ENCODE data around the gene FBXO30.

FBXO30 gene, protein sequence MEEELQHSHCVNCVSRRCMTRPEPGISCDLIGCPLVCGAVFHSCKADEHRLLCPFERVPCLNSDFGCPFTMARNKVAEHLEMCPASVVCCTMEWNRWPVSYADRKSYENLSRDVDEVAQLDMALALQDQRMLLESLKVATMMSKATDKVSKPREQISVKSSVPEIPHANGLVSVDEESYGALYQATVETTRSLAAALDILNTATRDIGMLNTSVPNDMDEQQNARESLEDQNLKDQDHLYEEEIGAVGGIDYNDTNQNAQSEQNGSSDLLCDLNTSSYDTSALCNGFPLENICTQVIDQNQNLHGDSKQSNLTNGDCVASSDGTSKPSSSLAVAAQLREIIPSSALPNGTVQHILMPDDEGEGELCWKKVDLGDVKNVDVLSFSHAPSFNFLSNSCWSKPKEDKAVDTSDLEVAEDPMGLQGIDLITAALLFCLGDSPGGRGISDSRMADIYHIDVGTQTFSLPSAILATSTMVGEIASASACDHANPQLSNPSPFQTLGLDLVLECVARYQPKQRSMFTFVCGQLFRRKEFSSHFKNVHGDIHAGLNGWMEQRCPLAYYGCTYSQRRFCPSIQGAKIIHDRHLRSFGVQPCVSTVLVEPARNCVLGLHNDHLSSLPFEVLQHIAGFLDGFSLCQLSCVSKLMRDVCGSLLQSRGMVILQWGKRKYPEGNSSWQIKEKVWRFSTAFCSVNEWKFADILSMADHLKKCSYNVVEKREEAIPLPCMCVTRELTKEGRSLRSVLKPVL

DNA sequence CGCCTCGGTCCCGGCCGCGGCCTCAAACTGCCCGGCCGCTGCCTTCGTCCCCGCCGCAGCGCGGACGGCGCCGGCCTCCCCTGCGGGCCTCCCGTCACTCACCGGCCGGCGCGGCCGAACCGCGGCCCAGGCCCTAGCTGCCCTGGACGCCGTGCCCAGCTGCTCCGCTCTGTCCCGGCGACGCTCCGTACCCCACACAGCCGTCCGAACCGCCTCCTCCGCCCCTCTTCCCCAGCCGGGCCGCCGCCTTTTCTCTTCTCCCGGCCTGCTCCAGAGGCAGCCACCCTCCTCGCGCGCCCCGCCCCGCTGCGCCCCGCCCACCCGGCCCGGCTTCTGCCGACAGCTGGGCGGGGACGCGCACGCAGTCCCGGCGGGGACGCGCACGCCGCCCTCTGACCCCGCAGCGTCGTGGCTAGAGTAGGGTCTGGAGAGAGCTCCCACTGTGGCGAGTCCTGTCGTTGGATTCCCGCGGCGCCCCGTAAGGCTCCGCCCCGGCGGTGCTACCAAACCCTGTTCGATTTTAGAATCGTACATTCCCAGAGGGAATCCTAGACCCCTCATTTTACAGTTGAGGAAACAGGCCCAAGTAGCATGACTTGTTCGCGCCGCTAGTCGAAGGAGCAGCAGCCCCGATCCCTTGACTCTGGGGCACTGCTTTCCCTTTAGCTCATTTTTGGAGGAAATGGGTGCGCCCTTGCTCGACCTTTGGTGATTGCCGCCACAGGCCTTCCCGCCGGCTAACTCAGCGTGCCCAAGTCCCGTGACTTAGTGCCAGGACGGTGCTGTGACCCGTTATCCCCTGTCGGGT lies at the start of gene FBXO30:
TSS of gene FBXO30 (minus strand) at position 295 of the 808 bp plus-strand sequence. CDS start 8,390 bp downstream, outside the sequence.
- TF ChIP-seq TEAD4 (IDR thresholded peaks at IDR 0.05): no peak
- no peak for TF ChIP-seq CEBPB (IDR thresholded peaks at IDR 0.05)
- TF ChIP-seq EP300 (IDR thresholded peaks at IDR 0.05; ENCODE audit: borderline replicate concordance): no peak
- no peak for TF ChIP-seq FOXM1 (IDR thresholded peaks at IDR 0.05; ENCODE audit: borderline replicate concordance, low read depth)
- TF ChIP-seq YY1 (IDR thresholded peaks at IDR 0.05; ENCODE audit: low read depth): no peak
- TF ChIP-seq TCF12 (IDR thresholded peaks at IDR 0.05; ENCODE audit: low read depth): peak; percentile 13; the same call in 1 of the 2 replicates
- TF ChIP-seq, protein P1, sequence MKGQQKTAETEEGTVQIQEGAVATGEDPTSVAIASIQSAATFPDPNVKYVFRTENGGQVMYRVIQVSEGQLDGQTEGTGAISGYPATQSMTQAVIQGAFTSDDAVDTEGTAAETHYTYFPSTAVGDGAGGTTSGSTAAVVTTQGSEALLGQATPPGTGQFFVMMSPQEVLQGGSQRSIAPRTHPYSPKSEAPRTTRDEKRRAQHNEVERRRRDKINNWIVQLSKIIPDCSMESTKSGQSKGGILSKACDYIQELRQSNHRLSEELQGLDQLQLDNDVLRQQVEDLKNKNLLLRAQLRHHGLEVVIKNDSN (IDR thresholded peaks at IDR 0.05): no peak
- TF ChIP-seq MAX (IDR thresholded peaks at IDR 0.05): peak; percentile 69
- TF ChIP-seq RAD21 (IDR thresholded peaks at IDR 0.05; ENCODE audit: low read depth): no peak
- TF ChIP-seq CREB1 (IDR thresholded peaks at IDR 0.05; ENCODE audit: low read depth): 0 out of 2 replicates have a peak, but pooled peaks have one; percentile 20
- peak; percentile 70 for TF ChIP-seq TAF1 (IDR thresholded peaks at IDR 0.05; ENCODE audit: low read depth)
- TF ChIP-seq ZBTB7A (IDR thresholded peaks at IDR 0.05; ENCODE audit: low read depth): no peak; the same call in 1 of the 2 replicates
- TF ChIP-seq REST (IDR thresholded peaks at IDR 0.05; ENCODE audit: low read depth): no peak
- TF ChIP-seq NFIC (IDR thresholded peaks at IDR 0.05): no peak
- peak; percentile 29; the same call in 1 of the 2 replicates for TF ChIP-seq EGR1 (IDR thresholded peaks at IDR 0.05)

DNA sequence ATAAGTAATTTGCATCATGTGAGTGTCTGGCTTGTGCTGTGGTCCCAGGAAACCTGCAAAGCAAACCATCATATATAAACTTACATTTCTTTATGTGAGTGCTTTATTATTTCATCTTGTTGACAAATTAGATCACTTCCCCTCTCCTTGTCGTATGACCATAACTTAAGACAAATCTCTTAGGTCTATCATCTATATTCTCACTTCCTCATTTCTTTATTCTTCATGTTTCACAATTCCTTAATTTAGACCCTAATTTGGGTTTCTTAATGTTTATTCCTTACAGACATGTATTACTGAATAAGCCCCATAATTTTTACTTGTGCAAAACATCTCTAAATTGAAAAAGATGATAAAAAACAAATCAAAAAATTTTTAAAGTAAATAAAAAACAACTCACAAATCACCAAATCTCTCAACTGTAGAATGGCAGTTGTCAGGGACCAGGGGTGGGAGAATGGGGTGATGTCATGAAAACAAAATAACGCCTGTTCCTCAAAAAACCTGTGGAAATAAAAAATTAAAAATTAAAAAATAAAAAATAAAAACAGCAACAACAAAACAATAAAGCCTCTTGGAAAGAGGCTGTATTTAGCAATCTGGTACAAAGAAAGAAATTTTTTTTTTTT lies 49.5 kb upstream of the FBXO30 start:
- no peak for TF ChIP-seq CREB1 (IDR thresholded peaks at IDR 0.05; ENCODE audit: low read depth)
- TF ChIP-seq RAD21 (IDR thresholded peaks at IDR 0.05; ENCODE audit: low read depth): no peak
- TF ChIP-seq MAX (IDR thresholded peaks at IDR 0.05): no peak

GRCh38 chr6:145863366-145863765 lies 48.8 kb upstream of the FBXO30 start:
- TF ChIP-seq MAX (IDR thresholded peaks at IDR 0.05) (no peak), TEAD4 (IDR thresholded peaks at IDR 0.05) (no peak), YY1 (IDR thresholded peaks at IDR 0.05; ENCODE audit: low read depth) (no peak), RAD21 (IDR thresholded peaks at IDR 0.05; ENCODE audit: low read depth) (no peak), CREB1 (IDR thresholded peaks at IDR 0.05; ENCODE audit: low read depth) (no peak), ZBTB7A (IDR thresholded peaks at IDR 0.05; ENCODE audit: low read depth) (no peak), EGR1 (IDR thresholded peaks at IDR 0.05) (no peak), CEBPB (IDR thresholded peaks at IDR 0.05) (no peak), NFIC (IDR thresholded peaks at IDR 0.05) (no peak), TCF12 (IDR thresholded peaks at IDR 0.05; ENCODE audit: low read depth) (no peak), REST (IDR thresholded peaks at IDR 0.05; ENCODE audit: low read depth) (no peak), TAF1 (IDR thresholded peaks at IDR 0.05; ENCODE audit: low read depth) (no peak), FOXM1 (IDR thresholded peaks at IDR 0.05; ENCODE audit: borderline replicate concordance, low read depth) (no peak)
- TF ChIP-seq, protein P1 (IDR thresholded peaks at IDR 0.05): no peak

DNA sequence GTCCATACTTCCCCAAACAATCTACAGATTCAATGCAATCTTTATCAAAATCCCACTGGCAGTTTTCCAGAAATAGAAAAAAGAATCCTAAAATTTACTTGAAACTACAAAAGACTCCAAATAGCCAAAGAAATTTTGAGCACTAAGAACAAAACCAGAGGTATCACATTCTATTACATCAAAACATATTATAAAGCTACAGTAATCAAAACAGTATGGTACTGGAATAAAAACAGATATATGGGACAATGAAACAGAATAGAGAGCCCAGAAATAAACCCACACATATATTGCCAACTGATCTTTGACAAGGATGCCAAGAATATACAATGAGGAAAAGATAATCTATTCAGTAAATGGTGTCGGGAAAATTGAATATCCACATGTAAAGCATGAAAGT lies 46.0 kb upstream of the FBXO30 start:
- TF ChIP-seq YY1 (IDR thresholded peaks at IDR 0.05; ENCODE audit: low read depth) (no peak), TCF12 (IDR thresholded peaks at IDR 0.05; ENCODE audit: low read depth) (no peak), REST (IDR thresholded peaks at IDR 0.05; ENCODE audit: low read depth) (no peak), RAD21 (IDR thresholded peaks at IDR 0.05; ENCODE audit: low read depth) (no peak), ZBTB7A (IDR thresholded peaks at IDR 0.05; ENCODE audit: low read depth) (no peak), CREB1 (IDR thresholded peaks at IDR 0.05; ENCODE audit: low read depth) (no peak), MAX (IDR thresholded peaks at IDR 0.05) (no peak), EGR1 (IDR thresholded peaks at IDR 0.05) (no peak), FOXM1 (IDR thresholded peaks at IDR 0.05; ENCODE audit: borderline replicate concordance, low read depth) (no peak), NFIC (IDR thresholded peaks at IDR 0.05) (no peak), EP300 (IDR thresholded peaks at IDR 0.05; ENCODE audit: borderline replicate concordance) (no peak), CEBPB (IDR thresholded peaks at IDR 0.05) (no peak), TEAD4 (IDR thresholded peaks at IDR 0.05) (no peak), TAF1 (IDR thresholded peaks at IDR 0.05; ENCODE audit: low read depth) (no peak)
- TF ChIP-seq, protein P1 (IDR thresholded peaks at IDR 0.05): no peak

Measured in Ishikawa (cell line).